ENCODE measurements around the gene KIAA1328.

KIAA1328 gene

GRCh38 chr18:37219257-37219656 lies 390.3 kb downstream of the KIAA1328 start:
- no peak for DNase-seq (ENCODE audit: low read depth)

GRCh38 chr18:37222354-37222998 lies 393.5 kb downstream of the KIAA1328 start:
- DNase-seq (ENCODE audit: low read depth) = no peak

- DNase-seq (ENCODE audit: low read depth) = no peak
Observed at GRCh38 chr18:37222999-37223378, 394.1 kb downstream of the KIAA1328 start.

GRCh38 chr18:37225279-37225678 lies 396.4 kb downstream of the KIAA1328 start:
- no peak for DNase-seq (ENCODE audit: low read depth)

GRCh38 chr18:37230768-37231167 lies 401.8 kb downstream of the KIAA1328 start:
- DNase-seq (ENCODE audit: low read depth) = no peak

- DNase-seq (ENCODE audit: low read depth) = no peak
Observed at GRCh38 chr18:37231251-37231650, 402.3 kb downstream of the KIAA1328 start.

- no peak for DNase-seq (ENCODE audit: low read depth)
Observed at GRCh38 chr18:37235583-37235982, 406.7 kb downstream of the KIAA1328 start.

- DNase-seq (ENCODE audit: low read depth) = no peak
Observed at GRCh38 chr18:37238282-37239108, 409.6 kb downstream of the KIAA1328 start.

- DNase-seq (ENCODE audit: low read depth) = no peak
Observed at GRCh38 chr18:37242091-37242490, 413.2 kb downstream of the KIAA1328 start.

- DNase-seq (ENCODE audit: low read depth) = no peak
Observed at GRCh38 chr18:37242826-37243560, 414.1 kb downstream of the KIAA1328 start.

GRCh38 chr18:37243741-37244140 lies 414.8 kb downstream of the KIAA1328 start:
- no peak for DNase-seq (ENCODE audit: low read depth)

- no peak for DNase-seq (ENCODE audit: low read depth)
Observed at GRCh38 chr18:37244618-37245017, 415.7 kb downstream of the KIAA1328 start.

- DNase-seq (ENCODE audit: low read depth) = no peak
Observed at GRCh38 chr18:37246779-37247340, 417.9 kb downstream of the KIAA1328 start.

GRCh38 chr18:37247497-37248161 lies 418.7 kb downstream of the KIAA1328 start:
- no peak for DNase-seq (ENCODE audit: low read depth)

GRCh38 chr18:37248281-37248680 lies 419.4 kb downstream of the KIAA1328 start:
- DNase-seq (ENCODE audit: low read depth) = no peak

- no peak for DNase-seq (ENCODE audit: low read depth)
Observed at GRCh38 chr18:37249171-37249886, 420.4 kb downstream of the KIAA1328 start.

GRCh38 chr18:37249895-37250618 lies 421.1 kb downstream of the KIAA1328 start:
- no peak for DNase-seq (ENCODE audit: low read depth)

- no peak for DNase-seq (ENCODE audit: low read depth)
Observed at GRCh38 chr18:37251679-37252078, 422.8 kb downstream of the KIAA1328 start.

GRCh38 chr18:37252342-37252741 lies 423.4 kb downstream of the KIAA1328 start:
- no peak for DNase-seq (ENCODE audit: low read depth)

GRCh38 chr18:37252854-37253393 lies 424.0 kb downstream of the KIAA1328 start:
- no peak for DNase-seq (ENCODE audit: low read depth)
